ENCODE data around the gene RAB8B.

DNA sequence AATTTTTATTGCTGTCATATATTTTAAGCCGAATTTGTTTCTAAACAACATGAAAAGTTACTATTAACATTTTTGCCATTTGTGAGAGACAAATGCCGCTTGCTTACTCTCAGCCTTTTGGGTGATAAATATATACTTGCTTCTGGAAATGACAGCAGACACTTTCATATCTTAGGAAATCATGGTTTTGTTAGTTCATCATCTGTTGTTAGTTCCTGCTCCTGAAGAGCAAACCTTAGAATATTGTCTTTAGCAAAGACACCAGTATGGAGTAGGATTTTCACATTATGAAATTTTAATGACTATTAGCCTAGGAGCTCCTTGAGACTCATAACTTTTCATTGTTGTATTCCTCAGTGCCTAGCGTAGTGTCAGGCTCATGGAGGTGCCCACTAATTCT is 36.0 kb downstream of the RAB8B start:
- TF ChIP-seq POLR2A (IDR thresholded peaks at IDR 0.05; ENCODE audit: low read depth, low read length) = no peak
- no peak for TF ChIP-seq POLR2AphosphoS5 (IDR thresholded peaks at IDR 0.05; ENCODE audit: low read depth, low read length)
- TF ChIP-seq TAF1 (IDR thresholded peaks at IDR 0.05; ENCODE audit: borderline replicate concordance, low read depth, low read length) = no peak

All from GM12892 (cell line).